Hepatocyte (in vitro differentiated cells): ENCODE results near the gene PTPRN2.

ENCODE experiments used
- EZH2 ChIP-seq: fragments of 200-600 bp; sonication (generic); IDR thresholded peaks from 2 replicates; pipeline ENCODE4 v1.6.1; 2016; ENCODE audit warnings: antibody characterized with exemption, mild to moderate bottlenecking, borderline replicate concordance
- EZH2phosphoT487 ChIP-seq: fragments of 200-600 bp; sonication (generic); IDR thresholded peaks from one replicate; pipeline ENCODE4 v1.6.1; 2018; ENCODE audit warnings: antibody characterized with exemption, mild to moderate bottlenecking, low read depth, moderate library complexity; ENCODE audit not compliant: unreplicated experiment, severe bottlenecking
- TF ChIP-seq, protein P1 (sequence below): fragments of 200-600 bp; sonication (generic); IDR thresholded peaks from 2 replicates; pipeline ENCODE4 v1.5.1; 2016; ENCODE audit warnings: antibody characterized with exemption, mild to moderate bottlenecking; ENCODE audit not compliant: poor library complexity

GRCh38 chr7:158209435-158209834, 378.2 kb downstream of the PTPRN2 start:
- TF ChIP-seq EZH2 (no peak), EZH2phosphoT487 (no peak)
- TF ChIP-seq, protein P1, sequence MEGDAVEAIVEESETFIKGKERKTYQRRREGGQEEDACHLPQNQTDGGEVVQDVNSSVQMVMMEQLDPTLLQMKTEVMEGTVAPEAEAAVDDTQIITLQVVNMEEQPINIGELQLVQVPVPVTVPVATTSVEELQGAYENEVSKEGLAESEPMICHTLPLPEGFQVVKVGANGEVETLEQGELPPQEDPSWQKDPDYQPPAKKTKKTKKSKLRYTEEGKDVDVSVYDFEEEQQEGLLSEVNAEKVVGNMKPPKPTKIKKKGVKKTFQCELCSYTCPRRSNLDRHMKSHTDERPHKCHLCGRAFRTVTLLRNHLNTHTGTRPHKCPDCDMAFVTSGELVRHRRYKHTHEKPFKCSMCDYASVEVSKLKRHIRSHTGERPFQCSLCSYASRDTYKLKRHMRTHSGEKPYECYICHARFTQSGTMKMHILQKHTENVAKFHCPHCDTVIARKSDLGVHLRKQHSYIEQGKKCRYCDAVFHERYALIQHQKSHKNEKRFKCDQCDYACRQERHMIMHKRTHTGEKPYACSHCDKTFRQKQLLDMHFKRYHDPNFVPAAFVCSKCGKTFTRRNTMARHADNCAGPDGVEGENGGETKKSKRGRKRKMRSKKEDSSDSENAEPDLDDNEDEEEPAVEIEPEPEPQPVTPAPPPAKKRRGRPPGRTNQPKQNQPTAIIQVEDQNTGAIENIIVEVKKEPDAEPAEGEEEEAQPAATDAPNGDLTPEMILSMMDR: no peak
